Testis (tissue), 3 donors: Measurements from ENCODE around the gene IGFBP5. TPM values are rescaled to one million over a fixed set of nuclear protein-coding genes. Genes with fewer than 3 reads are reported as not detected.

Experiments used
- DNase-seq: peaks from one replicate; pipeline ENCODE4 v3.0.0-alpha.2; 2019
- H3K27ac ChIP-seq, 2 donors: fragments of 200-600 bp; sonication (generic); one replicate each; pipeline ENCODE4 v1.5.1; 2019
- H3K27me3 ChIP-seq: fragments of 200-600 bp; sonication (generic); one replicate; pipeline ENCODE4 v1.5.1; 2019
- H3K36me3 ChIP-seq: fragments of 200-600 bp; sonication (generic); one replicate; pipeline ENCODE4 v1.5.1; 2017; ENCODE audit warnings: low read depth; ENCODE audit errors: missing control alignments
- H3K4me1 ChIP-seq: fragments of 200-600 bp; sonication (generic); one replicate; pipeline ENCODE4 v1.5.1; 2019
- H3K4me3 ChIP-seq, 2 donors: fragments of 200-600 bp; sonication (generic); one replicate each; pipeline ENCODE4 v1.5.1; 2017 to 2019
- H3K9me3 ChIP-seq: fragments of 200-600 bp; sonication (generic); one replicate; pipeline ENCODE4 v1.5.1; 2017
- POLR2A ChIP-seq: fragments of 450-650 bp; IDR thresholded peaks from one replicate; pipeline ENCODE4 v1.6.1; 2017; ENCODE audit warnings: antibody characterized with exemption, mild to moderate bottlenecking, moderate library complexity
- WGBS, 2 donors: methylation state at CpG; one replicate each; pipeline ENCODE4 v1.1.5; 2018; 5-methylcytosine and 5-hydroxymethylcytosine counted together
- intact Hi-C: fragments of 100-400 bp; cut with DNase I; formaldehyde crosslinking; loops from one replicate; pipeline ENCODE4 v1.15.1; 2023; ENCODE audit warnings: low total_unique reads
- polyA plus RNA-seq: library from polyadenylated mRNA; stranded (reverse); fragments of 350-450 nt; fragmentation: Illumina TruSeq; extraction: RNeasy Lipid Tissue Mini Kit (QIAGEN cat#74804); gene quantifications from one replicate; pipeline ENCODE4 v1.2.3, GENCODE V29; 2014; ENCODE audit warnings: low read depth, low replicate concordance; ENCODE audit not compliant: insufficient read depth
- total RNA-seq, 2 donors: library from RNA; depleted of rRNA; stranded (reverse); fragments of >200 nt; gene quantifications; one replicate each; pipeline ENCODE4 v1.2.3, GENCODE V29; 2016
- TF ChIP-seq, protein P1 (sequence below), 3 experiments: fragments of 450-650 bp in 2 of 3; fragments of 200-600 bp in 1 of 3; sonication (generic) in 1 of 3; IDR thresholded peaks; one replicate each; pipeline ENCODE4 v1.5.1; 2016 to 2019; ENCODE audit warnings: antibody characterized with exemption in 3 of 3, mild to moderate bottlenecking in 2 of 3, moderate library complexity in 1 of 3

The IGFBP5 gene
- total and polyA plus RNA-seq, 3 donors from 2014 or later: 169 to 308 (median 228) TPM

DNA sequence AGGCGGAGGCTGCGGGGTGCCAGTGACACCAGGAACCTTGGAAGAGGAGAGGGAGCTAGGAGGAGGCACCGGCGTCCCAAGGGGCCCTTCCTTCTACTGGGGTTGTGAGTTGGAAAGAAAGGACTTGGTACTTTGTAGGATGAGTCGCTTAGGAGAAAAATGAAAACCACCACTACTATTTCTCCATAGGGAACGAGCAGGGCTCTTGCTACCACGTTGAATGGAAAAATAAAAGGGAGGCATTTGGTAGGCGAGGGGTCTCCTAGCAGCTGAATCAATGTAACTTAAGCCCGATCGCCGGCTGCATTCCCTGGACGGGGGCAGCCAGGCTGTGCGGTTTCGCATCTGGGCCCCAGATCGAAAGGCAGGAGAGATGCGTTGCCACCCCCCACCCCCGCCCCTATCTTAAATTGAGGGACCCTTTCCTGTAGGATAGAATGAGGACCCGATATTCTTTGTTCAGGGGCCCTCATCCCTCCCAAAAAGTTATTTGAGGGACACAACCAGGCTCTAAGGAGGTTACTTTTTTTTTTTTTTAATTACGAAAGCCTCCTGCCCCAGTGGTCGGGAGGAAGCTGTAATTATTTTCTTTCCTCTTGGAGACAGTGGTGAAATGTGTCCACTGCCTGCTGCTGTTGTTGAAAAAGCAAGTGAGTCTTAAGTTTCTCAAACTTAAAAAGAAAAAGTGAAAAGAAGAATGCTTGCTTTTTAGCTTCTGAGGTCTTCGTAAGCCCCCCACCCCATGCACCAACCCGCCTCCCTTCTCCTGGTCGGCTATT lies 60.8 kb downstream of the IGFBP5 start:
- no peak for TF ChIP-seq POLR2A
- TF ChIP-seq, protein P1, sequence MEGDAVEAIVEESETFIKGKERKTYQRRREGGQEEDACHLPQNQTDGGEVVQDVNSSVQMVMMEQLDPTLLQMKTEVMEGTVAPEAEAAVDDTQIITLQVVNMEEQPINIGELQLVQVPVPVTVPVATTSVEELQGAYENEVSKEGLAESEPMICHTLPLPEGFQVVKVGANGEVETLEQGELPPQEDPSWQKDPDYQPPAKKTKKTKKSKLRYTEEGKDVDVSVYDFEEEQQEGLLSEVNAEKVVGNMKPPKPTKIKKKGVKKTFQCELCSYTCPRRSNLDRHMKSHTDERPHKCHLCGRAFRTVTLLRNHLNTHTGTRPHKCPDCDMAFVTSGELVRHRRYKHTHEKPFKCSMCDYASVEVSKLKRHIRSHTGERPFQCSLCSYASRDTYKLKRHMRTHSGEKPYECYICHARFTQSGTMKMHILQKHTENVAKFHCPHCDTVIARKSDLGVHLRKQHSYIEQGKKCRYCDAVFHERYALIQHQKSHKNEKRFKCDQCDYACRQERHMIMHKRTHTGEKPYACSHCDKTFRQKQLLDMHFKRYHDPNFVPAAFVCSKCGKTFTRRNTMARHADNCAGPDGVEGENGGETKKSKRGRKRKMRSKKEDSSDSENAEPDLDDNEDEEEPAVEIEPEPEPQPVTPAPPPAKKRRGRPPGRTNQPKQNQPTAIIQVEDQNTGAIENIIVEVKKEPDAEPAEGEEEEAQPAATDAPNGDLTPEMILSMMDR (IDR thresholded peaks at IDR 0.05): no peak
- DNase-seq: no peak
- Histone ChIP-seq H3K4me1 (peaks cover 8% of the 10 kb centered on the region), H3K36me3 (no peaks in the 10 kb centered on the region), H3K27me3 (no peaks in the 10 kb centered on the region), H3K27ac (no peak overlapping the region), H3K9me3 (no peaks in the 10 kb centered on the region), H3K4me3 (peak overlapping the region; percentile 48 to 62)
- 10% methylated on average over 23 of the region's 23 CpGs for WGBS, 2 donors
- intact Hi-C loops: no loop called here

DNA sequence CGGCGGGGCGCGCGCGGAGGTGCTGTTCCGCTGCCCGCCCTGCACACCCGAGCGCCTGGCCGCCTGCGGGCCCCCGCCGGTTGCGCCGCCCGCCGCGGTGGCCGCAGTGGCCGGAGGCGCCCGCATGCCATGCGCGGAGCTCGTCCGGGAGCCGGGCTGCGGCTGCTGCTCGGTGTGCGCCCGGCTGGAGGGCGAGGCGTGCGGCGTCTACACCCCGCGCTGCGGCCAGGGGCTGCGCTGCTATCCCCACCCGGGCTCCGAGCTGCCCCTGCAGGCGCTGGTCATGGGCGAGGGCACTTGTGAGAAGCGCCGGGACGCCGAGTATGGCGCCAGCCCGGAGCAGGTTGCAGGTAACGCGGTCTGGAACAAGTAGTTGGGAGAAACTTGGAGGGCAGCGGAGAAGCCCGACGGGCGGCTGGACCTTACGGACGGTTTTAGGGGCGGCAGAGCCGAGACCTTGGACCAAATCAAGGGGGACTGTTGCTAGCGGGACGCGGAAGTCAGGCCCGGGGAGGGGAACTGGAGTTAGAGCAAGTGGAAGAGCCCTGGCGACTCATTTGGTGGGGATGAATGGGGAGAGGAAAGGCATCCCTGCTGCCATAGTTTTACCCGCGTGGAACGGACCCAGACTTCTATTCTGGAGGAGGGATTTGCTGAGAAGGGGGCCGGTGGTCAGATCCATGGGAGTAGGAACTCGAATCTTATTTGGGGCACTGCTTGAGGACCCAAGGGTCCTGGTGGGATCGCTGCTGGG lies 61.6 kb downstream of the IGFBP5 start:
- peaks cover 8% of the 10 kb centered on the region for H3K4me1 ChIP-seq
- DNase-seq: no peak
- intact Hi-C loops: no loop called here
- TF ChIP-seq, protein P1 (IDR thresholded peaks at IDR 0.05): no peak
- no peak for TF ChIP-seq POLR2A
- no peaks in the 10 kb centered on the region for H3K9me3 ChIP-seq
- H3K27me3 ChIP-seq: no peaks in the 10 kb centered on the region
- peak overlapping the region; percentile 48 to 62 for H3K4me3 ChIP-seq
- H3K27ac ChIP-seq: no peak overlapping the region
- no peaks in the 10 kb centered on the region for H3K36me3 ChIP-seq
- WGBS, 2 donors: 0 to 1% methylated on average over 28 to 39 of the region's 71 CpGs

DNA sequence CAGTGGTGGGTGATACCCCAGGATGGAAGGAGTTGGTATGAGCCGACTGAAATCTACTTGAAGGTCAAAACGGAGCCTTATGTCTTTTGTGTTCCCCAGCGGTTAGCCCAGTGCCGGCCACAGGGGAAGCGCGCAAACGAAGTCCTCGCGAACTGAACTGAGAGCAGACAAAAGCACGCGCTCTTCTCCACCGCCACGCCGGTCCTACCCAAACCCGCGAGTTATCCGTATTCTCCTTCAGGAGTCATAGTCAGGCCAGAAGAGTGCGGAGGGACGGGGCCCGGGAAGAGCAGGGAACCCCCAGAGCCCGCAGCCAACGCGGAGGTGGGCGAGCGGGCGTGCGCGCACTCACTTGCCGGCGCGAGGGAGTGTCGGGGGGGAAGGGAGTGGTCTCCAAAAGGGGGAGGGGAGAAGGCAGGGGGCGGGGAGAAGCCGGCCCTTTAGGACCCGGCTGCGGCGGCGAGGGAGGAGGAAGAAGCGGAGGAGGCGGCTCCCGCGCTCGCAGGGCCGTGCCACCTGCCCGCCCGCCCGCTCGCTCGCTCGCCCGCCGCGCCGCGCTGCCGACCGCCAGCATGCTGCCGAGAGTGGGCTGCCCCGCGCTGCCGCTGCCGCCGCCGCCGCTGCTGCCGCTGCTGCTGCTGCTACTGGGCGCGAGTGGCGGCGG lies 62.3 kb downstream of the IGFBP5 start, which contains the start of gene IGFBP2:
Gene IGFBP2, plus strand, starts transcription at position 469 of the 664 bp plus-strand sequence. Its CDS starts 104 bp downstream, at position 573.
- Histone ChIP-seq H3K4me1 (peaks cover 8% of the 10 kb centered on the region), H3K27ac (peak within 1 kb of the TSS in 1 of 2 donors; percentile 41), H3K4me3 (peak within 1 kb of the TSS; percentile 48 to 62), H3K27me3 (no peaks in the 10 kb centered on the region), H3K9me3 (no peaks in the 10 kb centered on the region), H3K36me3 (no peaks in the 10 kb centered on the region)
- 0% methylated on average over 2 to 62 of the region's 70 CpGs for WGBS, 2 donors
- peak; percentile 69 for DNase-seq
- TF ChIP-seq, protein P1 (IDR thresholded peaks at IDR 0.05): no peak
- TF ChIP-seq POLR2A: no peak
- intact Hi-C loops: no loop called here

DNA sequence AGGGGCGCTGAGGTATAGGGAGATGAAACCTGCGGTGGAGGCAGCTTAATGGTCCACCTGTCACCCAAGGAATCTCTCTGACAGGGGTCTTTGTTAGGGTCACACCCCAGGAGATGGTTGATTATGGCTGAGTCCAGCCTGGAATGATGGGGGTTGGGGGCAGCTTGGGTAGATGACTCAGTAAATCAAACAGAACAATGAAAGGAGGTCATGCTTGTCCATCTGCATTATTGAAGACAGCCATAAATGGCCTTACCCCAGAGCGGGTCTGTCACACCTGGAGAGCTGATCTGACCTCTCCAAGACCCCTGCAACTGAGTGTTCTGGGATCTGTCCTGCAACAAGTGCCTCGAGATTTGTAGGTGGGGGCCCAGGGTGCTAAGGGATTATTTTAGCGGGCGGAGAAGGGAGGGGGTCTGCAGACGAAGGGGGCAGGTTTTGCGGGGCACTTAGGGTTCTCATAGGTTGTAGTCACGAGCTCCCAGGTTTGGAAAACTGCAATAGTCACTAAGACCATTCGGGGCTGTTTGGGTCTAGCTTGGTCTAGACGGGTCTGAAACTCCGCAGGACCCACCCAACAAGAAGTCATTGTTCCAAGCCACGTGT lies 62.9 kb downstream of the IGFBP5 start:
- 38 to 42% methylated on average over 12 to 13 of the region's 13 CpGs for WGBS, 2 donors
- peak overlapping the region; percentile 48 to 61 for H3K4me3 ChIP-seq
- peaks cover 8% of the 10 kb centered on the region for H3K4me1 ChIP-seq
- no peaks in the 10 kb centered on the region for H3K36me3 ChIP-seq
- no peaks in the 10 kb centered on the region for H3K27me3 ChIP-seq
- TF ChIP-seq POLR2A: no peak
- TF ChIP-seq, protein P1 (IDR thresholded peaks at IDR 0.05): no peak
- no peak overlapping the region for H3K27ac ChIP-seq
- no peaks in the 10 kb centered on the region for H3K9me3 ChIP-seq
- intact Hi-C loops: no loop called here
- DNase-seq: no peak
